ENCODE data around the gene RTP2.

The RTP2 gene

DNA sequence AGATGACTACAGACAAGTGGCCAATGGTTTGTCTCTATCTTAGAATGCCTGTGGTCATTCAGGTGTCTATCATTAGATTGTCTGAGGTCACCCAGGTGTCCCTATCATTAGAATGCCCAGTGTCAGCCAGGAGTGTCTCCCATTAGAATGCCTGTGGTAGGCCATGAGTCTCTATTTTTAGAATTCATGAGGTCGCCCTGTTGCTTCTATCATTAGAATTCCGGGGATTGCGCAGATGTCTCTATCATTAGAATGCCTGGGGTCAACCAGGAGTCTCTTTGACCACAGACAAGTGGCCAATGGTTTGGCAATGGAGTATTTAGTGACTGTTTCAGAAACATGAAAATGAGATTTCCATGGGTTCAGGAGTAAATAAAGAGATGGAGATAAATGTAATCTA lies 7.6 kb downstream of the RTP2 start:
- Histone ChIP-seq H2AK5ac (ENCODE audit: low read length, severe bottlenecking) (no peak overlapping the region), H3K23ac (ENCODE audit: low read length in 2 of 2) (no peak overlapping the region), H3K4me1 (ENCODE audit: control insufficient read depth, insufficient read depth, low read depth, low read length) (no peaks in the 10 kb centered on the region), H3K9ac (ENCODE audit: low read length) (no peak overlapping the region), H3K36me3 (ENCODE audit: control insufficient read depth in 1 of 2, insufficient read depth in 2 of 2, low read depth in 1 of 2, low read length in 2 of 2) (no peaks in the 10 kb centered on the region), H3K79me1 (replicated peaks; ENCODE audit: low read length, poor library complexity, severe bottlenecking) (no peaks in the 10 kb centered on the region), H4K91ac (ENCODE audit: low read length) (no peak overlapping the region), H3K4me2 (ENCODE audit: low read length, poor library complexity, severe bottlenecking) (no peak overlapping the region), H3K4ac (ENCODE audit: low read depth in 1 of 2, low read length in 2 of 2) (no peak overlapping the region), H3K18ac (ENCODE audit: low read depth in 1 of 2, low read length in 2 of 2) (no peak overlapping the region), H3K27ac (ENCODE audit: low read length, poor library complexity, severe bottlenecking) (no peak overlapping the region), H4K8ac (ENCODE audit: low read length) (no peak overlapping the region), H3K14ac (ENCODE audit: low read length in 2 of 2) (no peak overlapping the region), H2BK12ac (ENCODE audit: low read length in 2 of 2) (no peak overlapping the region), H3K9me3 (ENCODE audit: control insufficient read depth, low read length) (no peaks in the 10 kb centered on the region), H2BK120ac (ENCODE audit: low read depth, low read length) (no peak overlapping the region), H2BK5ac (ENCODE audit: low read depth, low read length, poor library complexity, severe bottlenecking) (no peak overlapping the region), H3K27me3 (ENCODE audit: control insufficient read depth in 1 of 2, insufficient read depth in 1 of 2, low read length in 2 of 2) (peaks cover 19 to 32% of the 10 kb centered on the region in 2 experiments), H2BK15ac (ENCODE audit: low read depth, poor library complexity, severe bottlenecking) (no peak overlapping the region), H3K4me3 (ENCODE audit: insufficient read depth in 1 of 2, low read depth in 1 of 2, low read length in 2 of 2) (no peak overlapping the region), H2AFZ (ENCODE audit: low read depth, low read length) (no peak overlapping the region)
- WGBS, result 87% methylated on average over 3 of the region's 3 CpGs
- DNase-seq, result peak; percentile 20

DNA sequence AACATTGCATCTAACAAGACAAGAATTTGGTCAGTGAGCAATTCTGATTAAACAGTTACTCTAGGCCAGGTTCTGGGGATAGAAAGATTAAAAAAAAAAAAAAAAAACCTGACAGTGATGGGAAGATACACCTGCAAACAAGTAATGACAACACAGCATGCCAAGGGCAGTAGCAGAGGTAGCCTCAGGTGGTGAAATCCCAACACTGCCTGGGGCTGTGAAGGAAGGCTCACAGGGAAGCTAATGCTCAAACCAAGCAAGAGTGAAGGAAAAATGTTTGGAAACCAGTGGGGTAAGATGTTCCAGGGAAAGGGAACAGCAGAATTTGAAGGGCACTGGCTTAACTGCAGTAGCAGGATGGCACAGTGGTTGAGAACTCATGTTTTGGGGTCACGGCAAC lies 8.9 kb downstream of the RTP2 start:
- DNase-seq, result no peak
- H2AFZ ChIP-seq (ENCODE audit: low read depth, low read length), result no peak overlapping the region
- no peaks in the 10 kb centered on the region for H3K79me1 ChIP-seq (replicated peaks; ENCODE audit: low read length, poor library complexity, severe bottlenecking)
- no peak overlapping the region for H3K23ac ChIP-seq (ENCODE audit: low read length in 2 of 2)
- H3K9ac ChIP-seq (ENCODE audit: low read length), result no peak overlapping the region
- H3K4me3 ChIP-seq (ENCODE audit: insufficient read depth in 1 of 2, low read depth in 1 of 2, low read length in 2 of 2), result no peak overlapping the region
- H3K27ac ChIP-seq (ENCODE audit: low read length, poor library complexity, severe bottlenecking), result no peak overlapping the region
- H3K36me3 ChIP-seq (ENCODE audit: control insufficient read depth in 1 of 2, insufficient read depth in 2 of 2, low read depth in 1 of 2, low read length in 2 of 2), result no peaks in the 10 kb centered on the region
- no peak overlapping the region for H2AK5ac ChIP-seq (ENCODE audit: low read length, severe bottlenecking)
- no peak overlapping the region for H2BK15ac ChIP-seq (ENCODE audit: low read depth, poor library complexity, severe bottlenecking)
- H2BK12ac ChIP-seq (ENCODE audit: low read length in 2 of 2), result no peak overlapping the region
- no peak overlapping the region for H3K4ac ChIP-seq (ENCODE audit: low read depth in 1 of 2, low read length in 2 of 2)
- H3K14ac ChIP-seq (ENCODE audit: low read length in 2 of 2), result no peak overlapping the region
- no peak overlapping the region for H4K8ac ChIP-seq (ENCODE audit: low read length)
- no peaks in the 10 kb centered on the region for H3K9me3 ChIP-seq (ENCODE audit: control insufficient read depth, low read length)
- H4K91ac ChIP-seq (ENCODE audit: low read length), result no peak overlapping the region
- H3K27me3 ChIP-seq (ENCODE audit: control insufficient read depth in 1 of 2, insufficient read depth in 1 of 2, low read length in 2 of 2), result peaks cover 19 to 29% of the 10 kb centered on the region in 2 experiments
- H3K18ac ChIP-seq (ENCODE audit: low read depth in 1 of 2, low read length in 2 of 2), result no peak overlapping the region
- WGBS, result 100% methylated on average over 1 of the region's 1 CpG
- H3K4me2 ChIP-seq (ENCODE audit: low read length, poor library complexity, severe bottlenecking), result no peak overlapping the region
- no peak overlapping the region for H2BK120ac ChIP-seq (ENCODE audit: low read depth, low read length)
- H3K4me1 ChIP-seq (ENCODE audit: control insufficient read depth, insufficient read depth, low read depth, low read length), result no peaks in the 10 kb centered on the region
- H2BK5ac ChIP-seq (ENCODE audit: low read depth, low read length, poor library complexity, severe bottlenecking), result no peak overlapping the region

DNA sequence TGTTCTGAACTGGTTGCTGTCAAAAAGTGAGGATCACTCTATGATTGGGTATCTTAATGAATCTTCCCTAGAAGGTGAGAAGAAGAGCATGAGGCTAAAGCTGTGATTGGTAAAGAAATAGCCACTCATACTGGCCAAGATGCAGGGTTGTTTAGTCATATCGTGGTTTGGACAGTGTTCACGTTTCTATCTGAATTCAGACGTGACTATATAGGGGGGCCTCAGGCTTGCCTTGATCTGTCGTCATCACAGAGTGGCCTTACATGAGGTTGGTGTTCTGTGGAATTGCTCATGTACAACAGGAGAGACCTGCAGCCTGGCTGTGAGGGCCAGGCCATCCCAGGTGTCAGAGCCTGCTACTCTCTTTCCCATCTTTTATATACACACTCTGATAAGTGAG lies 12.4 kb downstream of the RTP2 start:
- H3K9ac ChIP-seq (ENCODE audit: low read length), result no peak overlapping the region
- no peak overlapping the region for H3K18ac ChIP-seq (ENCODE audit: low read depth in 1 of 2, low read length in 2 of 2)
- no peak overlapping the region for H3K4me2 ChIP-seq (ENCODE audit: low read length, poor library complexity, severe bottlenecking)
- peaks cover 13 to 17% of the 10 kb centered on the region in 2 experiments for H3K27me3 ChIP-seq (ENCODE audit: control insufficient read depth in 1 of 2, insufficient read depth in 1 of 2, low read length in 2 of 2)
- no peak for DNase-seq
- no peak overlapping the region for H2BK15ac ChIP-seq (ENCODE audit: low read depth, poor library complexity, severe bottlenecking)
- H3K4me3 ChIP-seq (ENCODE audit: insufficient read depth in 1 of 2, low read depth in 1 of 2, low read length in 2 of 2), result no peak overlapping the region
- no peak overlapping the region for H2AK5ac ChIP-seq (ENCODE audit: low read length, severe bottlenecking)
- H2BK5ac ChIP-seq (ENCODE audit: low read depth, low read length, poor library complexity, severe bottlenecking), result no peak overlapping the region
- H2AFZ ChIP-seq (ENCODE audit: low read depth, low read length), result no peak overlapping the region
- no peak overlapping the region for H3K23ac ChIP-seq (ENCODE audit: low read length in 2 of 2)
- no peak overlapping the region for H3K27ac ChIP-seq (ENCODE audit: low read length, poor library complexity, severe bottlenecking)
- H3K79me1 ChIP-seq (replicated peaks; ENCODE audit: low read length, poor library complexity, severe bottlenecking), result no peaks in the 10 kb centered on the region
- no peak overlapping the region for H4K8ac ChIP-seq (ENCODE audit: low read length)
- H3K36me3 ChIP-seq (ENCODE audit: control insufficient read depth in 1 of 2, insufficient read depth in 2 of 2, low read depth in 1 of 2, low read length in 2 of 2), result no peaks in the 10 kb centered on the region
- H3K4ac ChIP-seq (ENCODE audit: low read depth in 1 of 2, low read length in 2 of 2), result no peak overlapping the region
- no peak overlapping the region for H2BK12ac ChIP-seq (ENCODE audit: low read length in 2 of 2)
- no peaks in the 10 kb centered on the region for H3K4me1 ChIP-seq (ENCODE audit: control insufficient read depth, insufficient read depth, low read depth, low read length)
- peaks cover 8% of the 10 kb centered on the region for H3K9me3 ChIP-seq (ENCODE audit: control insufficient read depth, low read length)
- WGBS, result 71% methylated on average over 4 of the region's 4 CpGs
- no peak overlapping the region for H4K91ac ChIP-seq (ENCODE audit: low read length)
- no peak overlapping the region for H3K14ac ChIP-seq (ENCODE audit: low read length in 2 of 2)
- H2BK120ac ChIP-seq (ENCODE audit: low read depth, low read length), result no peak overlapping the region

DNA sequence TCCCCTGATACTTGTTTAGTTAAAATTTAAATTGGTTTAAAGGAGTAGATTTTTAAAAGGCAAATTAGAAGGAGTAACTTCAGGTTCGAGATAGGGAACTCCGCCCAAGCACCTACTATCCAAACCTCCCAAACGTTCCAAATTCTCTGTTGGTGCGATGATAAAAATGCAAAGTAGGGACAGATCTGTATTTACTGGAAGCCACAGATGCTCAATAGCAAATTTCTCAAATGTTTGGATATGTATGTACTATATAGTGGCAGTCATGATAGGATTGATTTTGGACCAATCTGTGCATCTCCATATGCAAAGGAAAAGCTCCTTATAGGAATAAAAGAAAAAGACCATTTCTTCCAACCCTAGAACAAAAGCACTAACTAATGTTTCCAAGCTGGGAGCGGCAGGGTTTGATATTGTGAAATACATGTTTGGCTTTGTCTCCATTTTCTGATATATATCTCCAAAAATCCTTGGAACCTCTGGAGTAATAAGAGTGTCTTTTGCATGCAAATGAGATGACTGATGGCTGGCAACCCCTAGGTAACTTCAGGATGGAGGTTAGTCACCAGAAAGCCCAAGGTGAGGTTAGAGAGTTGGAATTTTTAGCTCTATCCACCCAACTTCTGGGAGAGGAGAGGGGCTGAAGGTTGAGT lies 15.6 kb downstream of the RTP2 start:
- H2BK5ac ChIP-seq (ENCODE audit: low read depth, low read length, poor library complexity, severe bottlenecking), result no peak overlapping the region
- H3K27me3 ChIP-seq (ENCODE audit: control insufficient read depth in 1 of 2, insufficient read depth in 1 of 2, low read length in 2 of 2), result peaks cover 5 to 18% of the 10 kb centered on the region in 2 experiments
- peaks cover 13% of the 10 kb centered on the region for H3K9me3 ChIP-seq (ENCODE audit: control insufficient read depth, low read length)
- no peak overlapping the region for H3K9ac ChIP-seq (ENCODE audit: low read length)
- no peak for DNase-seq
- H2BK15ac ChIP-seq (ENCODE audit: low read depth, poor library complexity, severe bottlenecking), result no peak overlapping the region
- H4K91ac ChIP-seq (ENCODE audit: low read length), result no peak overlapping the region
- H3K23ac ChIP-seq (ENCODE audit: low read length in 2 of 2), result no peak overlapping the region
- H2AK5ac ChIP-seq (ENCODE audit: low read length, severe bottlenecking), result no peak overlapping the region
- WGBS, result no CpG with 5 or more reads among the region's 5 CpGs
- H3K36me3 ChIP-seq (ENCODE audit: control insufficient read depth in 1 of 2, insufficient read depth in 2 of 2, low read depth in 1 of 2, low read length in 2 of 2), result no peaks in the 10 kb centered on the region
- no peak overlapping the region for H3K4me2 ChIP-seq (ENCODE audit: low read length, poor library complexity, severe bottlenecking)
- H3K4me1 ChIP-seq (ENCODE audit: control insufficient read depth, insufficient read depth, low read depth, low read length), result no peaks in the 10 kb centered on the region
- no peak overlapping the region for H4K8ac ChIP-seq (ENCODE audit: low read length)
- H2AFZ ChIP-seq (ENCODE audit: low read depth, low read length), result no peak overlapping the region
- H2BK120ac ChIP-seq (ENCODE audit: low read depth, low read length), result no peak overlapping the region
- no peak overlapping the region for H3K4ac ChIP-seq (ENCODE audit: low read depth in 1 of 2, low read length in 2 of 2)
- H3K14ac ChIP-seq (ENCODE audit: low read length in 2 of 2), result no peak overlapping the region
- no peak overlapping the region for H3K4me3 ChIP-seq (ENCODE audit: insufficient read depth in 1 of 2, low read depth in 1 of 2, low read length in 2 of 2)
- H2BK12ac ChIP-seq (ENCODE audit: low read length in 2 of 2), result no peak overlapping the region
- H3K79me1 ChIP-seq (replicated peaks; ENCODE audit: low read length, poor library complexity, severe bottlenecking), result no peaks in the 10 kb centered on the region
- no peak overlapping the region for H3K27ac ChIP-seq (ENCODE audit: low read length, poor library complexity, severe bottlenecking)
- H3K18ac ChIP-seq (ENCODE audit: low read depth in 1 of 2, low read length in 2 of 2), result no peak overlapping the region

All from mesenchymal stem cell (in vitro differentiated cells and primary cell).